ENCODE results near the gene SNRNP200.
A peak's percentile ranks its signal among the peaks of the same experiment; 100 is the strongest.

SNRNP200 gene

GRCh38 chr2:96241900-96242611, 63.3 kb downstream of the SNRNP200 start:
- ChIA-PET CTCF (interaction anchor here (0.8 kb wide), 1 partner anchor 140 kb away, joined by 3 read pairs; no protein-coding TSS in a partner anchor), POLR2A (ENCODE audit: low non-redundant PET) (no interaction called here)
- DNase-seq (ENCODE audit: low spot score) = peak; percentile 71
- H3K27ac ChIP-seq = peak overlapping the region; percentile 79
- no peak for TF ChIP-seq CTCF (conservative IDR thresholded peaks at IDR 0.05; ENCODE audit: low read depth)

- DNase-seq (ENCODE audit: low spot score) = no peak
- H3K27ac ChIP-seq = peak overlapping the region; percentile 79
- TF ChIP-seq CTCF (conservative IDR thresholded peaks at IDR 0.05; ENCODE audit: low read depth) = no peak
- POLR2A ChIA-PET (ENCODE audit: low non-redundant PET) = interaction anchor here (1.0 kb wide), 1 partner anchor 33 kb away, joined by 3 read pairs; the partner anchor contains the start of gene STARD7
- CTCF ChIA-PET = interaction anchor here (0.8 kb wide), 1 partner anchor 139 kb away, joined by 3 read pairs; no protein-coding TSS in a partner anchor
Measured at GRCh38 chr2:96241227-96241626, 64.1 kb downstream of the SNRNP200 start.

- peak overlapping the region; percentile 79 for H3K27ac ChIP-seq
- ChIA-PET POLR2A (ENCODE audit: low non-redundant PET) (interaction anchor here (1.0 kb wide), 1 partner anchor 32 kb away, joined by 3 read pairs; the partner anchor contains the start of gene STARD7), CTCF (interaction anchor here (0.6 to 1.1 kb wide), 2 partner anchors 13 to 85 kb away, joined by 3 read pairs; no protein-coding TSS in a partner anchor)
- no peak for TF ChIP-seq CTCF (conservative IDR thresholded peaks at IDR 0.05; ENCODE audit: low read depth)
- no peak for DNase-seq (ENCODE audit: low spot score)
Measured at GRCh38 chr2:96240341-96241038, 64.9 kb downstream of the SNRNP200 start.

- POLR2A ChIA-PET (ENCODE audit: low non-redundant PET) = no interaction called here
- no peak for TF ChIP-seq CTCF (conservative IDR thresholded peaks at IDR 0.05; ENCODE audit: low read depth)
- no peak overlapping the region for H3K27ac ChIP-seq
- DNase-seq (ENCODE audit: low spot score) = no peak
- CTCF ChIA-PET = interaction anchor here (0.6 to 1.1 kb wide), 2 partner anchors 12 to 84 kb away, joined by 3 read pairs; no protein-coding TSS in a partner anchor
Measured at GRCh38 chr2:96239745-96240264, 65.5 kb downstream of the SNRNP200 start.

- TF ChIP-seq CTCF (conservative IDR thresholded peaks at IDR 0.05; ENCODE audit: low read depth) = no peak
- ChIA-PET CTCF (interaction anchor here (0.7 kb wide), 1 partner anchor 17 kb away, joined by 4 read pairs; no protein-coding TSS in a partner anchor), POLR2A (ENCODE audit: low non-redundant PET) (no interaction called here)
- H3K27ac ChIP-seq = no peak overlapping the region
- no peak for DNase-seq (ENCODE audit: low spot score)
Measured at GRCh38 chr2:96239091-96239490, 66.3 kb downstream of the SNRNP200 start.

- DNase-seq (ENCODE audit: low spot score) = no peak
Measured at GRCh38 chr2:96238266-96238665, 67.1 kb downstream of the SNRNP200 start.

More at GRCh38 chr2:96238266-96238665, 67.1 kb downstream of the SNRNP200 start:
- ChIA-PET POLR2A (ENCODE audit: low non-redundant PET) (no interaction called here), CTCF (interaction anchor here (0.6 kb wide), 1 partner anchor 950 kb away, joined by 3 read pairs; no protein-coding TSS in a partner anchor)
- no peak for TF ChIP-seq CTCF (conservative IDR thresholded peaks at IDR 0.05; ENCODE audit: low read depth)
- H3K27ac ChIP-seq = no peak overlapping the region
